RWPE1 (cell line): ENCODE measurements around the gene SLCO4A1.

Source experiments
- CTCF ChIA-PET: fragments of 350-600 bp; sonication (Branson Sonifier 250); formaldehyde crosslinking; extraction: SDS; loops from one replicate; lab custom pipeline; 2021; lab: Yijun Ruan, JAX
- POLR2A ChIA-PET: fragments of 400-600 bp; formaldehyde crosslinking; extraction: SDS; loops from one replicate; lab custom pipeline; 2020; ENCODE audit warnings: antibody characterized with exemption; ENCODE audit not compliant: low non-redundant PET; lab: Yijun Ruan, JAX
- DNase-seq: peaks from one replicate; pipeline ENCODE4 v3.0.0; 2012; ENCODE audit warnings: low spot score
- H3K27ac ChIP-seq: fragments of 450-650 bp; 2 replicates; pipeline ENCODE4 v1.5.1; 2017
- CTCF ChIP-seq: fragments of 450-650 bp; conservative IDR thresholded peaks from 2 replicates; pipeline ENCODE4 v1.5.1; 2017; ENCODE audit warnings: low read depth, mild to moderate bottlenecking

Gene SLCO4A1

GRCh38 chr20:62660768-62661167 is 18.5 kb downstream of the SLCO4A1 start:
- TF ChIP-seq CTCF = no peak
- ChIA-PET CTCF (interaction anchor here (0.6 to 1.3 kb wide), 2 partner anchors 44 to 196 kb away, joined by 3 to 4 read pairs; no protein-coding TSS in a partner anchor), POLR2A (no interaction called here)
- no peak for DNase-seq
- H3K27ac ChIP-seq = peak overlapping the region; percentile 84

GRCh38 chr20:62661647-62662046 is 19.3 kb downstream of the SLCO4A1 start:
- TF ChIP-seq CTCF = no peak
- DNase-seq = no peak
- POLR2A ChIA-PET = no interaction called here
- peak overlapping the region; percentile 84 for H3K27ac ChIP-seq
- CTCF ChIA-PET = interaction anchor here (0.6 to 1.3 kb wide), 2 partner anchors 45 to 252 kb away, joined by 3 to 4 read pairs; no protein-coding TSS in a partner anchor

- peak; percentile 86 for DNase-seq
- ChIA-PET CTCF (interaction anchor here (0.6 kb wide), 1 partner anchor 252 kb away, joined by 3 read pairs; no protein-coding TSS in a partner anchor), POLR2A (no interaction called here)
- peak overlapping the region; percentile 84 for H3K27ac ChIP-seq
- no peak for TF ChIP-seq CTCF
Observed at GRCh38 chr20:62662422-62662821, 20.1 kb downstream of the SLCO4A1 start.

GRCh38 chr20:62663145-62664018 is 21.1 kb downstream of the SLCO4A1 start:
- ChIA-PET CTCF (interaction anchor here (0.6 to 1.0 kb wide), 2 partner anchors 163 to 216 kb away, joined by 3 read pairs; no protein-coding TSS in a partner anchor), POLR2A (no interaction called here)
- no peak for DNase-seq
- peak overlapping the region; percentile 84 for H3K27ac ChIP-seq
- no peak for TF ChIP-seq CTCF

- TF ChIP-seq CTCF = no peak
- DNase-seq = no peak
- CTCF ChIA-PET = interaction anchor here (1.0 to 6.7 kb wide), 3 partner anchors 109 to 164 kb away, joined by 3 to 70 read pairs (median 3); no protein-coding TSS in a partner anchor
- peak overlapping the region; percentile 84 for H3K27ac ChIP-seq
- POLR2A ChIA-PET = no interaction called here
Observed at GRCh38 chr20:62664019-62664971, 22.0 kb downstream of the SLCO4A1 start.
